GM13977 (cell line): ENCODE data around the gene SPG7.

Experiments
- DNase-seq: peaks from one replicate; pipeline ENCODE4 v3.0.0; 2012; ENCODE audit warnings: low spot score
- in situ Hi-C: fragments of 300-500 bp; cut with MboI; formaldehyde crosslinking; loops from one replicate; pipeline ENCODE4 v1.12.0; 2022; ENCODE audit warnings: low sequenced_read_pairs, low pct_unique_long_range_greater_than_20kb, mixed read lengths, inconsistent platforms; ENCODE audit not compliant: unreplicated experiment
- TF ChIP-seq, protein P1 (sequence below): IDR thresholded peaks from 2 replicates; pipeline ENCODE4 v1.5.1; 2012; ENCODE audit warnings: mild to moderate bottlenecking, control low read depth; ENCODE audit not compliant: insufficient read depth; ENCODE audit errors: extremely low read depth, missing control alignments

SPG7 gene

DNA sequence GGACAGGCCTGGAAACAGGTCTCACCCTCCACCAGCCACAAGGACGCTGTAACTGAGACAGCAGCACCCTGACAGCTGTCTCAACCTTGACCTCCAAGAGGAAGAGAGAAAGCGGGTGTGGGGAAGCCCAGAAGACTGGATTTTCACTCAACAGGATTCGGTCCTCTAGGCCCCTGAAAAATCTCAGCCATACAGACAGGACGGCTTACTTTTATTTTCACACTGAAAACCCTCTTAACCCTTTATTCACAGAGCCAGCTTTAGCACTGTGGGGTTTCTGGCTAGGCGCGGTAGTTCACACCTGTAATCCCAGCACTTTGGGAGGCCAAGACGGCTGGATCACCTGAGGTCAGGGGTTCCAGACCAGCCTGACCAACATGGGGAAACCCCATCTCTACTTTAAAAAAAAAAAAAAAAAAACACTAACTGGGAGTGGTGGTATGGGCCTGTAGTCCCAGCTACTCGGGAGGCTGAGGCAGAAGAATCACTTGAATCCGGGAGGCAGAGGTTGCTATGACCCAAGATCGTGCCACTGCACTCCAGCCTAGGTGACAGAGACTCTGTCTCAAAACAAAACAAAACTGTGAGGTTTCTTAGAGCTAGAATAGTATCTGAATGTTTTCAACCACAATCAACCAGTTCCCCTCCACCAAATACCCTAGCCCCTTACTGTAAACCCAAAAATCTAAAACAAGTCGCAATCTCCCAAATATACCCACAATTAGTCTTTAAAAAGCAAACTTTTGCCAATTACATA, 23.1 kb upstream of the SPG7 start:
- no peak for DNase-seq
- TF ChIP-seq, protein P1, sequence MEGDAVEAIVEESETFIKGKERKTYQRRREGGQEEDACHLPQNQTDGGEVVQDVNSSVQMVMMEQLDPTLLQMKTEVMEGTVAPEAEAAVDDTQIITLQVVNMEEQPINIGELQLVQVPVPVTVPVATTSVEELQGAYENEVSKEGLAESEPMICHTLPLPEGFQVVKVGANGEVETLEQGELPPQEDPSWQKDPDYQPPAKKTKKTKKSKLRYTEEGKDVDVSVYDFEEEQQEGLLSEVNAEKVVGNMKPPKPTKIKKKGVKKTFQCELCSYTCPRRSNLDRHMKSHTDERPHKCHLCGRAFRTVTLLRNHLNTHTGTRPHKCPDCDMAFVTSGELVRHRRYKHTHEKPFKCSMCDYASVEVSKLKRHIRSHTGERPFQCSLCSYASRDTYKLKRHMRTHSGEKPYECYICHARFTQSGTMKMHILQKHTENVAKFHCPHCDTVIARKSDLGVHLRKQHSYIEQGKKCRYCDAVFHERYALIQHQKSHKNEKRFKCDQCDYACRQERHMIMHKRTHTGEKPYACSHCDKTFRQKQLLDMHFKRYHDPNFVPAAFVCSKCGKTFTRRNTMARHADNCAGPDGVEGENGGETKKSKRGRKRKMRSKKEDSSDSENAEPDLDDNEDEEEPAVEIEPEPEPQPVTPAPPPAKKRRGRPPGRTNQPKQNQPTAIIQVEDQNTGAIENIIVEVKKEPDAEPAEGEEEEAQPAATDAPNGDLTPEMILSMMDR = no peak
- in situ Hi-C loops = no loop called here

DNA sequence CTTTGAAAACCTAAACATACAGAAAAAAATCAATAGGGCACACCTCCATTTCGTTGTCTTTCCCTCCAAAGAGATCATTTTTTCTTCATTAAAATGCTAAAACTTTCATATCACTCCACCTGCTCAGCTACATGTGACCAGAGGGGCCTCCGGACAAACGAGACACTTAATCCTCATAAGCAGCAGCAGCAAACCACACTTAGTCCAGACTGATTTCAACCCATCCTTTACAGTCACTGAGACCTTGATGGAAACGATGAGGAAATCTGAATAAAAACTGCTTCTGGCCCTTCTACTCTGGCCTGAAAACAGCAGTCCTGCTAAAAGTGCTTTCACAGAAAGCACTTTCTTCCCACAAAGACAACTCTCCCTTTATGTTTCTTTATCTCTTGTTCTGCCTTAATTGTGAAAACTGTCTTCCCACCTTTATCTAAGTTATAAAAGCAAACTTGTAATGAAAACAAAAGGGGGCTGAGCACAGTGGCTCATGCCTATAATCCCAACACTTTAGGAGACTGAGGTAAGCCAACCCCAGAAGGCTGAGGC, 22.4 kb upstream of the SPG7 start:
- in situ Hi-C loops = no loop called here
- DNase-seq = no peak
- TF ChIP-seq, protein P1 = no peak

GRCh38 chr16:89489040-89489897, 18.9 kb upstream of the SPG7 start:
- DNase-seq = peak; percentile 78
- in situ Hi-C loops = no loop called here

DNA sequence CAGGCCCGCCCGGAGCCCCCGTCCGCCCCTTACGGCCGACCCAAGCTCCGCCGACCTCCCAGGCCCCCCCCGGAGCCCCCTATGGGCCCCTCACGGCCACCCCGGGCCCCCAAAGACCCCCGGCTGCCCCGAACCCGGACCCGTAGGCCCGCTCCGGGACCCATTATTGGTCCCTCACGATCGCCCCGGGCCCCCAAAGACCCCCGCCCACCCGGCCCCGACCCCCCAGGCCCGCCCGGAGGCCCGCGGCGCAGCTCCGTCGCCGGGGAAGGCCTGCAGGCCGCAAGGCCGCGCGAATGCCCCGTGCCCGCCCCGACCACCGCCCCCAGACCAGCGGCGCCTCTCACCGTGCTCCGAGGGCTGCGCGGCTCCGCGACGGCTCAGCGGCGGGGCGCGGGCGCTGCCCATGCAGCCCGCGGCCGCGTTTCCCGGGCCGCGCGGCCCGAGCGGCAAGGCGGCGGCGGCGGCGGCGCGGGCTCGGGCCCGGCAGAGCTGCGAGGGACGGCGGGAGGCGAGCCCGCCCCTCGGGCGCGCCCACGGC, 18.2 kb upstream of the SPG7 start:
- TF ChIP-seq, protein P1 = no peak
- in situ Hi-C loops = no loop called here
- no peak for DNase-seq

More at GRCh38 chr16:89489040-89489897, 18.9 kb upstream of the SPG7 start:
- TF ChIP-seq, protein P1 = peak; percentile 35

- peak; percentile 100 for DNase-seq
- in situ Hi-C loops = no loop called here
- TF ChIP-seq, protein P1 = no peak
Observed at GRCh38 chr16:89490439-89491237, 17.6 kb upstream of the SPG7 start, which contains the start of gene ANKRD11. Gene ANKRD11, minus strand, starts transcription at chr16:89490561. Its CDS starts 173,542 bp downstream, at chr16:89317019.

- DNase-seq = no peak
- in situ Hi-C loops = no loop called here
- TF ChIP-seq, protein P1 = no peak
Observed at GRCh38 chr16:89491238-89491869, 16.8 kb upstream of the SPG7 start.
